ENCODE data around the gene REG4. TPM values are rescaled to one million over a fixed set of nuclear protein-coding genes. Genes with fewer than 3 reads are reported as not detected.

The REG4 gene
- polyA plus RNA-seq, 1 of the 3 experiments (the other 2 are of a cell fraction) = not detected

GRCh38 chr1:119773711-119774241, 37.5 kb downstream of the REG4 start:
- Histone ChIP-seq H3K4me2 (no peak overlapping the region), H3K27ac (ENCODE audit: low read depth in 2 of 2, low read length in 1 of 2) (no peak overlapping the region), H3K9me3 (no peaks in the 10 kb centered on the region), H3K9me2 (no peaks in the 10 kb centered on the region), H3K4me1 (ENCODE audit: control insufficient read depth in 1 of 2, insufficient read depth in 2 of 2, low read depth in 1 of 2, low read length in 1 of 2) (peaks cover 5 to 7% of the 10 kb centered on the region in 2 experiments; a peak in 2 of 4 replicates), H3K79me2 (ENCODE audit: insufficient read depth) (no peaks in the 10 kb centered on the region), H2AFZ (ENCODE audit: low read depth) (no peak overlapping the region), H3K36me3 (replicated peaks in 1 of 2; ENCODE audit: control insufficient read depth in 1 of 2, insufficient read depth in 2 of 2, low read length in 1 of 2) (no peaks in the 10 kb centered on the region), H3F3A (replicated peaks; ENCODE audit: insufficient read depth) (no peaks in the 10 kb centered on the region), H3K27me3 (ENCODE audit: insufficient read depth) (no peaks in the 10 kb centered on the region), H3K9ac (no peak overlapping the region), H3K4me3 (ENCODE audit: low read depth in 2 of 2, low read length in 1 of 2) (no peak overlapping the region), H4K20me1 (ENCODE audit: insufficient read depth) (no peaks in the 10 kb centered on the region)
- POLR2A ChIA-PET = no interaction called here
- CTCF ChIA-PET = interaction anchor here (2.0 kb wide), 1 partner anchor 30 kb away, joined by 5 read pairs; no protein-coding TSS in a partner anchor
- DNase-seq = no peak
- 80% methylated on average over 3 of the region's 3 CpGs for WGBS (ENCODE audit: low lambda C conversion rate)
- TF ChIP-seq JUND (IDR thresholded peaks at IDR 0.05) (no peak), FOSL2 (IDR thresholded peaks at IDR 0.05; ENCODE audit: borderline replicate concordance, low read depth) (no peak), CHD2 (IDR thresholded peaks at IDR 0.05; ENCODE audit: low read length, partially characterized antibody) (no peak), GABPA (IDR thresholded peaks at IDR 0.05; ENCODE audit: low read depth) (no peak), FOXM1 (IDR thresholded peaks at IDR 0.05; ENCODE audit: low read depth) (no peak), RAD21 (IDR thresholded peaks at IDR 0.05; ENCODE audit: low read length) (no peak), NRF1 (IDR thresholded peaks at IDR 0.05; ENCODE audit: low read depth, low read length) (no peak), GATA2 (CRISPR knock-in tag; IDR thresholded peaks at IDR 0.05) (no peak), NFIC (IDR thresholded peaks at IDR 0.05; ENCODE audit: borderline replicate concordance) (no peak), ELF1 (IDR thresholded peaks at IDR 0.05) (no peak)
- TF ChIP-seq, protein P1, sequence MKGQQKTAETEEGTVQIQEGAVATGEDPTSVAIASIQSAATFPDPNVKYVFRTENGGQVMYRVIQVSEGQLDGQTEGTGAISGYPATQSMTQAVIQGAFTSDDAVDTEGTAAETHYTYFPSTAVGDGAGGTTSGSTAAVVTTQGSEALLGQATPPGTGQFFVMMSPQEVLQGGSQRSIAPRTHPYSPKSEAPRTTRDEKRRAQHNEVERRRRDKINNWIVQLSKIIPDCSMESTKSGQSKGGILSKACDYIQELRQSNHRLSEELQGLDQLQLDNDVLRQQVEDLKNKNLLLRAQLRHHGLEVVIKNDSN (IDR thresholded peaks at IDR 0.05; ENCODE audit: borderline replicate concordance, low read depth) = no peak
- TF ChIP-seq, protein P2, sequence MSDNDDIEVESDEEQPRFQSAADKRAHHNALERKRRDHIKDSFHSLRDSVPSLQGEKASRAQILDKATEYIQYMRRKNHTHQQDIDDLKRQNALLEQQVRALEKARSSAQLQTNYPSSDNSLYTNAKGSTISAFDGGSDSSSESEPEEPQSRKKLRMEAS (IDR thresholded peaks at IDR 0.05; ENCODE audit: low read depth) = no peak
- TF ChIP-seq, protein P3, sequence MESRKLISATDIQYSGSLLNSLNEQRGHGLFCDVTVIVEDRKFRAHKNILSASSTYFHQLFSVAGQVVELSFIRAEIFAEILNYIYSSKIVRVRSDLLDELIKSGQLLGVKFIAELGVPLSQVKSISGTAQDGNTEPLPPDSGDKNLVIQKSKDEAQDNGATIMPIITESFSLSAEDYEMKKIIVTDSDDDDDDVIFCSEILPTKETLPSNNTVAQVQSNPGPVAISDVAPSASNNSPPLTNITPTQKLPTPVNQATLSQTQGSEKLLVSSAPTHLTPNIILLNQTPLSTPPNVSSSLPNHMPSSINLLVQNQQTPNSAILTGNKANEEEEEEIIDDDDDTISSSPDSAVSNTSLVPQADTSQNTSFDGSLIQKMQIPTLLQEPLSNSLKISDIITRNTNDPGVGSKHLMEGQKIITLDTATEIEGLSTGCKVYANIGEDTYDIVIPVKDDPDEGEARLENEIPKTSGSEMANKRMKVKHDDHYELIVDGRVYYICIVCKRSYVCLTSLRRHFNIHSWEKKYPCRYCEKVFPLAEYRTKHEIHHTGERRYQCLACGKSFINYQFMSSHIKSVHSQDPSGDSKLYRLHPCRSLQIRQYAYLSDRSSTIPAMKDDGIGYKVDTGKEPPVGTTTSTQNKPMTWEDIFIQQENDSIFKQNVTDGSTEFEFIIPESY (IDR thresholded peaks at IDR 0.05; ENCODE audit: borderline replicate concordance, low read depth) = no peak

DNA sequence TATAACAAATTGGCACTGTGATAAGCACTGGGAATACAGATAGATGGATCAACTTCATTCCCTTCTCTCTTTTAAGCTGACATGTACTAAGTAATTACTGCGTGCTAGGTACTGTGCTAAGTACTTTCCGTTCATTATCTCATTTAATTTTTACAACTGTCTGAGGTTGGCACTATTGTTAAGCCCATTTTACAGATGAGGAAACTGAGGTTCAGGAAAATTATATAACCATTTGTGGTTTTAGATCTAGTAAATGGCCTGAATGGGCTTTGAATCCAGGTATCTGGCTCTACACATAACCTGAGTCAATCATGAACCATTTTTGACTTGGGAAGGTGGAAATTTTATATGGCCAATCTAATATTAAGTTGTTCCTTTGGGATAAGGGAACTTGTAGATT, 39.0 kb downstream of the REG4 start:
- no peaks in the 10 kb centered on the region for H3K9me2 ChIP-seq
- TF ChIP-seq TAF1 (IDR thresholded peaks at IDR 0.05; ENCODE audit: borderline replicate concordance, low read depth, low read length) = no peak
- TF ChIP-seq, protein P4, sequence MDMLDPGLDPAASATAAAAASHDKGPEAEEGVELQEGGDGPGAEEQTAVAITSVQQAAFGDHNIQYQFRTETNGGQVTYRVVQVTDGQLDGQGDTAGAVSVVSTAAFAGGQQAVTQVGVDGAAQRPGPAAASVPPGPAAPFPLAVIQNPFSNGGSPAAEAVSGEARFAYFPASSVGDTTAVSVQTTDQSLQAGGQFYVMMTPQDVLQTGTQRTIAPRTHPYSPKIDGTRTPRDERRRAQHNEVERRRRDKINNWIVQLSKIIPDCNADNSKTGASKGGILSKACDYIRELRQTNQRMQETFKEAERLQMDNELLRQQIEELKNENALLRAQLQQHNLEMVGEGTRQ (IDR thresholded peaks at IDR 0.05; ENCODE audit: borderline replicate concordance, low read depth, low read length) = no peak
- TF ChIP-seq EZH2phosphoT487 (IDR thresholded peaks at IDR 0.05; ENCODE audit: borderline replicate concordance, low read depth) = no peak
- TF ChIP-seq FOXM1 (IDR thresholded peaks at IDR 0.05; ENCODE audit: low read depth) = no peak
- no peak for TF ChIP-seq GABPA (IDR thresholded peaks at IDR 0.05; ENCODE audit: low read depth)
- TF ChIP-seq MXI1 (IDR thresholded peaks at IDR 0.05; ENCODE audit: low read depth, low read length) = no peak
- TF ChIP-seq SMC3 (IDR thresholded peaks at IDR 0.05; ENCODE audit: low read depth, low read length) = no peak
- TF ChIP-seq, protein P3 (IDR thresholded peaks at IDR 0.05; ENCODE audit: borderline replicate concordance, low read depth) = no peak
- TF ChIP-seq CHD2 (IDR thresholded peaks at IDR 0.05; ENCODE audit: low read length, partially characterized antibody) = no peak
- H4K20me1 ChIP-seq (ENCODE audit: insufficient read depth) = no peaks in the 10 kb centered on the region
- 85% methylated on average over 2 of the region's 2 CpGs for WGBS (ENCODE audit: low lambda C conversion rate)
- no peaks in the 10 kb centered on the region for H3K79me2 ChIP-seq (ENCODE audit: insufficient read depth)
- no peak overlapping the region for H3K27ac ChIP-seq (ENCODE audit: low read depth in 2 of 2, low read length in 1 of 2)
- H3K36me3 ChIP-seq (replicated peaks in 1 of 2; ENCODE audit: control insufficient read depth in 1 of 2, insufficient read depth in 2 of 2, low read length in 1 of 2) = no peaks in the 10 kb centered on the region
- DNase-seq = no peak
- ChIA-PET CTCF (interaction anchor here (4.5 kb wide), 1 partner anchor 28 kb away, joined by 22 read pairs; no protein-coding TSS in a partner anchor), POLR2A (no interaction called here)
- H3K4me3 ChIP-seq (ENCODE audit: low read depth in 2 of 2, low read length in 1 of 2) = no peak overlapping the region
- H3K4me2 ChIP-seq = no peak overlapping the region
- H2AFZ ChIP-seq (ENCODE audit: low read depth) = no peak overlapping the region
- peaks cover 5 to 12% of the 10 kb centered on the region in 2 experiments; a peak in 2 of 4 replicates for H3K4me1 ChIP-seq (ENCODE audit: control insufficient read depth in 1 of 2, insufficient read depth in 2 of 2, low read depth in 1 of 2, low read length in 1 of 2)
- H3K27me3 ChIP-seq (ENCODE audit: insufficient read depth) = no peaks in the 10 kb centered on the region
- H3F3A ChIP-seq (replicated peaks; ENCODE audit: insufficient read depth) = no peaks in the 10 kb centered on the region
- H3K9me3 ChIP-seq = no peaks in the 10 kb centered on the region
- H3K9ac ChIP-seq = no peak overlapping the region

All from SK-N-SH (cell line).